ENCODE results near the gene HOXA5.

HOXA5 gene

DNA sequence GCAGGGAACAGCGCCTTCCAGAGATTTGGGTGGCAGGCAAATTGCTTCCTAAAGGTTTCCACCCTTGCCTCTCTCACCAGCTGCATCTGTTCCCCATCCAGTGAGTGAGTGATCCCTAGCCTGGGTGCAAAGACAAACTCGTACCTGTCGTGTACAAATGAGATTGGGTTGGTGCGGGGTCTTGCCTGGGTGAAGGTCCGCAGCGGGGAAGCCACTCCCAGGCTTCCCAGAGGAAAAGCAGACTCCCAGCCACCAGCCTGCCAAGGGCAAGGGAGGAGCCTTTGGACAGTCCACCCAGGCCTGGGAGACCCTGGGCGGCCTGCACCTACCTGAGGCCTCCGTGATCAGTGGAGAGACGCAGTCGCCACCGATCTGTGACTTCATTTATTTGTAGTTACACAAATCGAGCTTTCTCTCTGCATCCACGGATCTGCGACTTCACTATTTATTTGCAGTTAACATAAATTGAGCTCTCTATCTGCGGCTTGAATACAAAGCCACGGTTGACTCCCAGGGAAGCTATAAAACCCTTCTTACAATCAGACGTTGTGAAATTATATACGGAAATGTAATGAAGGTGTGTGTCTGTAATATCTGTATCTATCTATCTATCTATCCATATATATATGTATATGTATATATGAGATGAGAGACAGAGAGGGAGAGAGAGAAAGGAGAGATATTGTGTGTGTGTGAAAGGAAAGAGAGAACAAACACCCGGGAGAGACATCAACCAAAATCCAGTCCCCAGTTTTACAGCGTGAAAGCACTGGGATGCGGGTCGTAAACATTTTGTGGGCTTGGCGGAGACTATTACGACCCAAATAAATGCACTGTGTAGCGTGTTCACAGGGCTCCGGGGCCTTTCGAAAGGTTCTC lies 16.0 kb upstream of the HOXA5 start:
- no peak for DNase-seq (ENCODE audit: low spot score)

DNA sequence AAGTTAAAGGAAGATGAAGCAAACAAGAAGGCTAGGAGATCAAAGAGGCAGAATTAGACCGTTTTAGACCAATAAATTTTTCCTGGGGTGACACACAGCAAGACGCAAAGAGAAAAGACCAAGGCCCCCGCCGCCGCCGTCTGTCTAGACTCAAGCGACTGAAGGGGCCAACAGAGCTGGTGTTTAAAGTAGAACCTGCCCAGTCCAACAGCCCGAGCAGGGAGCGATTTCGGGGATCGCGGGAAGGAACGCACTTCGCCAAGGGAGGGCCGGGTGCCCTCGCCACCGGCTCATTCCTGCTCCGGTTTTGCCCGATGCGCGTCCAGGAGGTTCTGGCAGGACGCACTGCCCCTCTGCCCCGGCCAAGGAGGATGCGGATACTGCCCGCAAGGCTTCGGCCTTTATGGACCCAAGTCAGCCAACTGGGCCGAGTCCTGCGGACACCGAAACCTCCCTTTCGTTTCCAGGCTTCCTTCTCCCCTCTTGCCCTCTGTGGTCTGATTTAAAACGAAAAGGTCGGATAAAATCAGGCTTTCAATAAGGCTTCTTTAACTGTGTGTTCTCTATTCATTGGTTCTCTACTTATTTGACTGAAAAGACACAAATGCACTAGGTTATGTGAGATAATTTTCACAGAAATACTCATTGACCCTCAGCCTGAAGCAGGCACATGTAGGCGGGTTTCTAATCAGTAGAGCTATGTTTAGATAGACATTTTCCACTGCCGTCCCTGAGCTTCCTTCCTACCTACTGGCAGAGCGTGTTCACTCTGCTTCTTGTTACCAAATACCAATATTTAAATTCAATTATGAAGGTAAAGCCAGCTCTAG lies 15.2 kb upstream of the HOXA5 start:
- no peak for DNase-seq (ENCODE audit: low spot score)

DNA sequence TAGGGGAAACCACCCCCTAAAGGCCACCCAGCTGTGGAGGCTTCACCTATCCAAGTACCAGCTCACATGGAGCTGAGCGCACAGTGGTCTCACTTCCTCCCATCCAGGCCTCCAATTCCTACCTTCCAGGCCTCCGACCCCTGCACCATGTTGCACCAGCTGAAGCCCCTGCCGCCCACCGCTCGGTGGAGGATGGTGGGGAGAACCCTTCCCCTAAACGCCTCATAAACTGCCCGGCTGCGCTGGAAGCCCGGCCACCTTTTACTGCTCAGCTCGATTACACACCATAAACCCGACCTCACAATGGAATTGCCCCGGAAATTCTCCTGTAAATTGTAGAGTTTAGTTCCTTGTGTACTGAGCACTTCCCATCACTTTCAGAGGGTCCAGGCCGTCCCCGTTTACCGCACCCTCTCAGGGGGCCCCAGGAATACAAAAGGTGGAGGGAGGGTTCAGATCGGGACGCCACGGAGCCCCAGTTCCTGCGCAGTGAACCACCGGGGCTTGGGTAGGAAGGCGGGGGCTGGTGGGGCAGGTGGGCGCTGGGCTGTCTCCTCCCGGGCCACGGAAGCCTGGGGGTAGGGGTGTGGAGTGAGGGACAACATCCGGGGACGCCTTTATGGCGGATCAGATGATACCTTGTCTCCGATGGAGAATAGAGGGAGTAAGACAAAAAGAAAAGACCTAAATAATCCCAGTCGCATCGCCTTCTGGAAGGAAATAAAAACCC lies 14.4 kb upstream of the HOXA5 start:
- no peak for DNase-seq (ENCODE audit: low spot score)

DNA sequence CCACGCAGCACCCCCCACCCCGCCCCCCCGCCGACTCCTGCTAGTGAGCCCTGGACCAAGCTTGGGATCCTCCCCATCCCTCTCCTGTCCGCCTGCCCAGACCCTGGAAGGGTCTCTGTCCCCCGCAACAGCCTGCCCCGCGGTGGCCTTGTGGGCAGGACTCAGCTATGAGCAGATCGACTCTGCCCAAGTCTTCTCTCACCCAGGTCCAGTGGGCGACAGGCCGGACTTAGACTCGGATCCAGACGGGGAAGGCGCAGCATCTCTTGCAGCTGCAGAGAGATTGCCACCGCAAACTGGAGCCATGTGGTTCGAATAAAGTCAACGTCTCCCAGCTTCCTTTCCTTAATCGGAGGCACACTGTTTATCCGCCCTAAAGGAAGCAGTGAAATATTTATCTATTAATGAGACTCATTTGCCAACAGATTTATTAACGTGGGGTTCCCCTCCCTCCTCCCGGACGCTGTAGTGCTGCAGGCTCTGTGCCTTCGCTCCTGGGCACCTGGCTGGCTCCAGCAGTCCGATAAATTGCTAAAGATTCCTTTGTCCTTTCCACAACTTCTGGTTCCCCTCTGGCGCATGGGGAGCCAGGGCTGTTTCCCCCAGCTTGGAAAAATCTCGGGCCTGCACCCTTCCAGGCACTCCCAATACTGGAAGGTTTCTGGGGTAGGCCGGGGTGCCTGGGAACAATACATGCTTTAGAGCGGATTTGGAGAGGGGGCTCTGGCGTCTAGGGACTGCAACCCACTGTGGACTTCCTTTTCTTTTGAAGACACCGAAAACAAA lies 13.6 kb upstream of the HOXA5 start:
- no peak for DNase-seq (ENCODE audit: low spot score)

DNA sequence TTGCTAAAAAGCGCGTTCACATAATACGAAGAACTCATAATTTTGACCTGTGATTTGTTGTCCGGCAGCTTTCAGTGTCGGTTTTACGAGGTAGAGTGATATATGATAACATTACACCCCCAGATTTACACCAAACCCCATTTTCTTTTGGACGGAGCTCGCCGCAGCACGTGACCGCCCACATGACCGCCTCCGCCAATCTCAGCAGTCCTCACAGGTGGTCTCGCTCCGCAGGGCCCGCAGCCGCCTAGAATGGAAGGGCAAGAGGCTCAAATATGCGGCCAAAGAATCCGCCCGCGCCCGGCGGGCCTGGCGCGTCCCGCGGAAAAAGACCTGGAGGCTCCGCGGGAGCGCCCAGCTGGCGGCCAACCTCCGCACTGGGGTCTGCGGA lies 13.0 kb upstream of the HOXA5 start, which contains the start of gene HOXA7:
Gene HOXA7, minus strand, starts transcription at position 168 of the 391 bp plus-strand sequence. Its CDS starts 130 bp downstream, at position 38.
- no peak for DNase-seq (ENCODE audit: low spot score)

DNA sequence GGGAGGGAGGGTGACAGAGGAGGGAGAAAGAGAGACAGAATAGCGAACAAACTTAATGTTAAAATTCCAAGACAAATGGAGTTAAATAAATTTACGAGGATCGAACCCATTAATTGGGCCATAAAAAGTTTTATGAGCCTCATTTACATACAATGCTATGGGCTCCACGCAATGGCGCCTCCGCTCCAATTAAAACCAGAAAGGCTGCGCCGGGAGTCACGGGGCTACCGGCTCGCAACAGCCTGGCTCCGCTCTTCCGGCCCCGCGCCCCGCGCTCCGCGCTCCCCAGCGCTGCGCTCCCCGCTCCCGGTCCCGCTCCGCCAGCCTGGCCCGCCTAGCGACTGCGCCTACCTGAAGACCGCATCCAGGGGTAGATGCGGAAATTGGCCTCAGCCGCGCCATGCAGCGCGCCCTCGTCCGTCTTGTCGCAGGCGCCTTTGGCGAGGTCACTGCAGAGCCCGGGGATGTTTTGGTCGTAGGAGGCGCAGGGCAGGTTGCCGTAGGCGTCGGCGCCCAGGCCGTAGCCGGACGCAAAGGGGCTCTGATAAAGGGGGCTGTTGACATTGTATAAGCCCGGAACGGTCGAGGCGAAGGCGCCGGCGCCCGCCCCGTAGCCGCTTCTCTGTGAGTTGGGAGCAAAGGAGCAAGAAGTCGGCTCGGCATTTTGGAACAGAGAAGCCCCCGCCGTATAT lies 12.5 kb upstream of the HOXA5 start:
- DNase-seq (ENCODE audit: low spot score) = no peak

DNA sequence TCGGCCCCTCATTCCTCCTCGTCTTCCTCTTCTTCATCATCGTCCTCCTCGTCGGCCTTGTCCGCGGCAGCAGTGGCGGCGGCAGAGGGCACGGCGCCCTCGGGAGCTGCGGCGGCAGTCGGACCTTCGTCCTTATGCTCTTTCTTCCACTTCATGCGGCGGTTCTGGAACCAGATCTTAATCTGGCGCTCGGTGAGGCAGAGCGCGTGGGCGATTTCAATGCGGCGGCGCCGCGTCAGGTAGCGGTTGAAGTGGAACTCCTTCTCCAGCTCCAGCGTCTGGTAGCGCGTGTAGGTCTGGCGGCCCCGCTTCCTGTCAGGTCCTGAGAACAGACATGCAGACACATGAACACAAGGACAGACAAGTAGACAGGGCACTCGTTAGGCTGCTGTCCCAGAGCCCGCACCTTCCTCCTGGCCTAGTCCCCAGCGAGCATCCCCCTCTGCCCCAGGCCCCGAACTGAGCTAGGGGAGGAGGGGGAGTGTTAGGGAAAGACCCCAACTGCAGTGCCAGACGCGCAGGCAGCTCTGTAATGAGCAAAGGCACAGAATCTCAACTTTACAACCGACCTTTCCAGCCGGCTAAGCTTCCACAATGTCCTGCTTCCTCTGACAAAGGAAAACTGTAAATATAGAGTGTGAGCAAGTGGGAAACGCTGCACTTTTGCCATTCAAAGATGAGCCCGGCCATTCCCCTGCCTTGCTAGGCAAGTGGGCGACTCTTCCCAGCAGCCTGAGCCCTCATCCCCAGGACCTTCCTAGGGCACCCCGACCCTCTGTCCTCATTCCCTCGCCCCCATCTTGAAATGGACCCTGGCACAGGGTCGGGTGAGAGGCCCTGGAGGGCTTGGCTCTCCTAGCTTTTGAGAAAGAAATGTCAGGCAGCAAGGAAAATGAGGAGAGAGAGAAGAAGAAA lies 11.7 kb upstream of the HOXA5 start:
- DNase-seq (ENCODE audit: low spot score) = no peak

DNA sequence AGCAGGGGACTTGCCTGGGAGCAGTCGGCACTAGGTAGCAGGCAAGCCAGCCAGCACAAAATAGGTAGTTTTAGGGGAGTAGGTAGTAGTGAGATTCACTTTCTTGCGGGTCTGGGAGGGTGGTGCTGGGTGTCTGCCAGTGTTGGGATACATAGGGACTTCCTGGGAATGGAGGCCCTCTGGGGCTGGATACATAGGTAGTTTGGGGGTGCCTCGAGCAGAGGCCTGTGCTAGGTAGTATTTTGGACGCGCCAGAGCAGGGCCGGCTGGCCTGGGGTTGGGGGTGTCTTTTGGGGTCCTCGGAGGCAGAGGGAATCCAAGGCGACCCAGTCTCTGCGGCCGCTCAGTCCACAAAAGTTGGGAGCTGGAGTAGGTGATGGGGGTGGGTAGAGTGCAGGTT lies 10.9 kb upstream of the HOXA5 start:
- no peak for DNase-seq (ENCODE audit: low spot score)

DNA sequence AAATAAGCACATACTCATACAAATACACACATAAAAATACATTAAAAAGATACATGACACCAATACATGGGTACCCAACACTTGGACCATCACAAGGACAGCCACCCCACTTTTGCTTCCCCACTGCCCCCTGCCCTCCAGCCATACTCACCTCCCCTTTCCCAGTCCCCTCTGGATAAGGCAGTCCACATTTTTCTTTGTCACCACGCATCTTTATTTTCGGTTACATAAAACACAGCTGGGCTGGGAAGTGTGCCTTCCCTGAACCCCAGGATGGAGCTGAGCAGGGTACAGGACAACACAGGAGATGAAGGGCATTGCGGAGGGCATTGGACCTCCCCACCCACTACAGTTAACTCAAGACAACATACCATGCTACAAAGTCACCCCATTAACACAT lies 10.0 kb upstream of the HOXA5 start:
- no peak for DNase-seq (ENCODE audit: low spot score)

DNA sequence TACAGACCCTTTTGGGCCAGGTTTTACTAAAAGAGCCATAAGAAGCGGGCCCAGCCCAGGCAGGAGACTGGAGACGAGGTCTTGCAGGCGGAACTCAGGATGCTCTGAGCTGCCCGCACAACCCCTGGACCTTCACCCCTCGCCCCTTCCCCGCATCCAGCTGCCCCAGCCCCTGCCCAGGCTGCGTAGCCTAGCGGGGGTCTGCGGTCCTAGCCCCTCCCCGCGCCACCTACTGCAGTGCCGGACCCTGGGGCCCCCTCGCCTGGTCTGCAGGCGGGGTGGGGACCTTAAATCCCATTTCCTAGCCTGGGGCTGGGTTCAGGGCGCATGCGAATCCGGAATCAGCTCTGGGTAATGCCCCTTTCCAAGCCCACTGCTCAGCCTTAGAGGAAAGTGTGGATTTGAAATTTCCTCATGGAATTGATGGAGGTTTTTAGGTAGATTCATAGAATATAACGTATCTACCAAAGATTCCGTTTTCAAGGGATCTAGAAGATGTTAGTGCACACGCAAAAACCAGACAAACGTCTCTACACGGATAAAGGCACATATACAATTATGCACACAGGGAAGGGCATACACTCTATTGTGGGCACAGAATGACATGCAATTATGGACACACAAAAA lies 9.4 kb upstream of the HOXA5 start:
- no peak for DNase-seq (ENCODE audit: low spot score)

DNA sequence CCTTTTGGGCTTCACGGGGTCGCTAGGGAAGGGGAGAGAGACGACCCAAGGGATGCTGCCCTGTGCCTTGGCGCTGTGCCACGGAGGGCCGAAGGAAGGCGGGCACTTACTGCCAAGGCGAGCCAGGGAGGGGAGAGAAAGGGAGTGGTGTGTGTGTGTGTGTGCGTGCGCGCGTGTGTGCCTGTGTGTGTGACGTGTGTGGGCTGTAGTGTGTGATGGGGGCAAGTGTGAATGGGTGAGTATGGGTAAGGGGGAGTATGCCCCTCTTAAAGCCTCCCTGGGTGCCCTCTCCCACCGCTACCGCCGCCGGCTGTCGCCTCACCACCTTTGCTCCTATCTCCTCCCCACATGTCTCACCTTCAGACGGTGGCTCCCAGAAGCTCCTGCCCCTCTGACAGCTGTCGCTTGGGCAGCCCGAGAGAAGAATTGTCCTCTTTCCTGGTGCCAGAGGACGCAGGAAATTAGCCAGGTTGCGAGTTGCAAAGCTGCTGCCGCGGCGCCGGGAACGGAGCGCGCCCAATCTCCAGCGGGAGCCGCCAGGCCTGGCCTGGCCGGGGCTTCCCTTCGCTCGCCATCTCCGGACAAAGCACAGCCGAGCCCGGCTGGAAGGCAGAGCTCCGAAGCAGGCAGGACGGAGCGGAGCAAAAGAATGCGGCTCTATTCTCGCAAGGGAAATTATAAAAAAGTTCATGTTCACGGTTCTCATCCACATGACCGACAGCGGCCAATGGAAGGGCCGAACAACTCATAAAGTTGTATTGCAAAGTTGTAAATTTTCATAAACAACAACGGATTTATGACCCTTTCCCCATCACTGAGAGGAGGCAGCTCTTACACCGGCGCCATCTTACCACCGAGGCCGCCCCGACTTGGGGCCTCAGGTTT lies 8.7 kb upstream of the HOXA5 start, which contains the start of gene HOXA3:
Gene HOXA3, minus strand, starts transcription at position 653 of the 885 bp plus-strand sequence. CDS start 41,943 bp downstream, outside the sequence.
- no peak for DNase-seq (ENCODE audit: low spot score)

DNA sequence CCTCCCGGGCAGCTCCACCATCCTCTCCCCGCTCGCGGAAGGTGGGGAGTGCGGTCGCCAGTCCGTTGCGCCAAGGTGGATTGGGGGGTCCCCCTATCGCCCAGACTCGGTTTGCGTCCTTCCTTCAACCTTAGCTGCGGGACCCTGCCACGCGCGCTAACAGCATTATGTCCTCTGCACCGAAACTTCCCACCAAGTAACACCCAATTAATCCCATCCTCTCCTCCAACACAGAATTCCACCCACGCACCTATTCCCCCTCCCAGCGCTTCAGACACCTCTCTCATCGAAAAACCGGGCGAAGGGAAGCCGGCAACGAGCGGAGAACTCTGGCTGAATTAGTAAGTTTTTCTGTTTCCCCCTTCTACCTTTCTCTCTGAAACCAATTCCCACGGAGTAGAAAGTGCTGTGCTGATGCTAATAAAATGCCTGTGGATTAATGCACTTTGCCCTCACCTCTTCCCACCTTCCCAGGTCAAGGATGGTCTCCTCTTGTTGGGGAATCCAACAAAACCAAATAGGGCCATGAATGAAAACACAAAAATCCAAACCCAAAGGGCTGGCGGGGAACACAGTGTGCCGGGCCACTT lies 8.0 kb upstream of the HOXA5 start:
- DNase-seq (ENCODE audit: low spot score) = no peak

DNA sequence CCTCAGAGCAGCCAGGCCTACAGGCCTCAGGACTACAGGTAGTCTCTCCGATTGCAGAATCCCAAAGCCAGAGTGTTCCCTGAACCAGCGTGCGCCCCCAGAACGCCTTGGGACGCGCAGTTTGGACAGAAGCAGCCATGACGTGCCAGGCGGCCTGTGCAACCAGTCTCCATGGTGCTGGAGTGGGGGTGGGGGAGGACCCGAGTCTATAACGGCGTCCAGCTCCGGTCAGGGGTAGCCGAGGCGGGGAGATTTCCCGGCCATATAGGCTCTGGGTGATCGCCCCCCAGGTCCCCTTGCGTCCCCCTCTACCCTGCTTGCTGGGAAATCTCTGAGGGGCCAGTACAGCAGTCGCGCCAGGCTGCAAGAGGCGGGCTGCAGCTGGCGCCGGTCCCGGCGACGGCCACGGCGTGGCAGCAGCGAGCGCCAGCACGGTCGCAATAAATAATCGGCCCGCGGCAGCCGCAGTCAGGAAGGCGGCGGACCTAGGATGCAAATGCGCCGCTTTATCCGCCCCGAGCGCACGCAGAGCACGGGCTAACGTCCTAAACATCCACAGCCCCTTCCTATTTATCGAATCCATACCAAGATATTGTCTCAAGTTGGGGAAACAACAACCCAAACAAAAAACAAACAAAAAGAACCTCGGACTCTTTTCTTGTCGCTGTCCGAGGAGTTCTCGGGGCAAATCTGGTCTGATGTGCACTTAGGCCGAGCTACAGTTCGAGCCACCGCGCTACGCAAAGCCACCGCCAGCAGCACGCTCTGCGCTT lies 7.3 kb upstream of the HOXA5 start:
- peak; percentile 64 for DNase-seq (ENCODE audit: low spot score)

DNA sequence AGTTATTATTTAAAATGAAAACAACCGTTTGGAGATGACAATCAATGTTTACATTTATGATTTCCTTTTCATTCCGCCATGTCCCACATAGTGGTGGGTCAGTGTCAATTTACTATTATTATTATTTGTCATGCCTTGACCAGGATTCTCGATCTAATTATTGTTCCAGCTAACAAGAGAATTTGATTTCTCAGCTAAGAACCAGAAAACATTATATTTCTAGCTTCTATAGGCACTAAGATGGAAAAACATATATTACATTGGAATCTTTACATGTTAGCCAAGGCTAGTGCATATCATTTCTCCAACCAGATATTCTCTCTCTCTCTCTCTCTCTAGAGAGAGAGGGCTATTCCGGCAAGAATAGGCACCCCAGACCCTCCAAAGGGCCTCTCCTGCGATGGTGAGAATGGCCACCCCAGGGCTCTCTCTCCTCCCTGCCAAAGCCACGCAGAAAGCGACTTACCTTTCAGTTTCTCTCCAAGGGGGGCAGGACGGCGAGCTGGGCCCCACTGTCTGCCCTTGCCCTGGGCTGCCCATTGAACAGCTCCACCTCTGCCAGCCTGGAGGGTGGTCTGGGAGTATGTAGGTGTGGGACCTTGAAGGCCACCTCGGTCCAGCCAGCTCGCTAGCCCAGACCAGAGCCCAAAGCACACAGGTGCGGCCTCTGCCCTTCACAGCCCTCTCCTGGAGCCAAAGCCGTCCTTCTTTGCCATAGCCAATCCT lies 6.5 kb upstream of the HOXA5 start:
- no peak for DNase-seq (ENCODE audit: low spot score)

DNA sequence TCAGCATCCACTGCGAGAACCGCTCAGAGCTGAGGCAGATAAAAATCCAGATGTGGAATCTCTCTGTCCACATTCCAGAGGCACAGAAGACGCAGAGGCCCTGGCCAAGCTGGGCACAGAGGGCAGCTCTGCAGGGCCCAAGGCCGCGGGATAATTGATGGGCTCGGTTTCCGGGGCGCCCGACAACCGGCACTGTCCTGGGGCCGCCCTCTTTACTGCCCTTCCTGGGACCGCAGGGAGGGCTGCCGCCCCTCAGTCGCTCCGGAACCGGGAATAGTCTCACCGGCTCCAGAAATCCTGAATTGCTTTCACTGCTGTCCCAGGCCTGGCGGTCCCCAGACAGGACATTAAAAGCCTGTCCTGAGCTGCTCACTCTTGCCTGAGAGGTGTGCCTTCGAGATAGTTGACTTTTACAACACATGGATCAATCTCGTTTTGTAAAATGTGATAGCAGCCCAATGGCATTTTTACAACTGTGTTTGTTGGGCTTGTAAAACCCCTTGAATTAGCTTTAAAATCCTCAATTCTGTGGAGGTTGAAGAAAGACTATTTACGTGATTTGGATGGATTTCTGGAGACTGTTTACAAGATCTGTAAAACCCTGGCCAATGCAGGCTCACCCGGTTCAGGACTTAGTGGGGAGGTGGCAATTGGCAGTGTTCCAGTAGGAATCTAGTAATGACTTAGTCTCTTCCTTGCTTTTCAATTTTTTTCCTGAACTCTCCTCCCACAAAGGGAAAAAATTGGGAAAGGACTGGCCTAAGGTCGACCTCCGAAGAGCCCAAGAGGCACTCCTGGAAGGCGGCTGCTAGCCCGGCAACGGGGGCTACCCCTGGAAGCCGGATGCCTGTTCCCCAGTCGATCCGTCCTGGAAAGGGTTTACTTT lies 5.5 kb upstream of the HOXA5 start:
- no peak for DNase-seq (ENCODE audit: low spot score)

Data from CD4-positive, alpha-beta T cell treated with Interleukin-15 for 4 hours (primary cell).